Upper lobe of right lung (tissue), 1 donor: ENCODE measurements around the gene SLC39A11. TPM values are rescaled to one million over a fixed set of nuclear protein-coding genes. Genes with fewer than 3 reads are reported as not detected.

Experiments
- ATAC-seq: fragments of 200-7000 bp; cut with Tn5 transposase; one replicate; pipeline ENCODE4 v1.9.1; 2020; ENCODE audit warnings: mild to moderate bottlenecking, moderate library complexity
- DNase-seq: peaks from one replicate; pipeline ENCODE4 v3.0.0-alpha.2; 2020
- H3K27ac ChIP-seq: fragments of 200-600 bp; one replicate; pipeline ENCODE4 v1.8.0; 2022
- H3K27me3 ChIP-seq: fragments of 200-600 bp; one replicate; pipeline ENCODE4 v1.8.0; 2022; ENCODE audit warnings: mild to moderate bottlenecking
- H3K36me3 ChIP-seq: fragments of 200-600 bp; one replicate; pipeline ENCODE4 v1.8.0; 2022
- H3K4me1 ChIP-seq: fragments of 200-600 bp; one replicate; pipeline ENCODE4 v1.8.0; 2022
- H3K4me3 ChIP-seq: fragments of 200-600 bp; one replicate; pipeline ENCODE4 v1.8.0; 2022; ENCODE audit warnings: mild to moderate bottlenecking
- H3K9me3 ChIP-seq: fragments of 200-600 bp; one replicate; pipeline ENCODE4 v1.8.0; 2022
- intact Hi-C: fragments of 100-400 bp; cut with DNase I; formaldehyde crosslinking; loops from one replicate; pipeline ENCODE4 v1.11.0; 2022
- total RNA-seq: library from RNA; stranded (reverse); fragmentation: NEBNext Ultra II Directional; extraction: Animal tissue kit (Norgen Biotek cat#: 25700); gene quantifications from one replicate; pipeline ENCODE4 v1.2.1, GENCODE V29; 2021
- TF ChIP-seq, protein P1 (sequence below): fragments of 200-600 bp; IDR thresholded peaks from one replicate; pipeline ENCODE4 v1.8.0; 2022; ENCODE audit warnings: antibody characterized with exemption
- donor health status: DM: no; HTN: yes; CAD: no; lungs with severe emphysema.

Gene SLC39A11
- total RNA-seq, 1 donor from 2014 or later = 33.7 TPM

DNA sequence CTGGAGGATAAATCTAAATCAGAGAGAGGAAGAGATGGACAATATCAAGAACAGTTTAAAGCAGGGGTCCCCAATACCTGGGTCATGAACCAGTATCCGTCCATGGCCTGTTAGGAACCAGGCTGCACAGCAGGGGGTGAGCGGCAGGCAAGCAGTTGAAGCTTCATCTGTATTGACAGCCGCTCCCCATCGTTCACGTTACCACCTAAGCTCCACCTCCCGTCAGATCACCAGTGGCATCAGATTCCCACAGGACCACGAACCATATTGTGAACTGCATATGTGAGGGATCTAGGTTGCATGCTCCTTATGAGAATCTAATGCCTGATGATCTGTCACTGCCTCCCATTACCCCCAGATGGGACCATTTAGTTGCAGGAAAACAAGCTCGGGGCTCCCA is 226.5 kb downstream of the SLC39A11 start:
- Histone ChIP-seq H3K27ac (no peak overlapping the region), H3K36me3 (no peaks in the 10 kb centered on the region), H3K4me1 (no peaks in the 10 kb centered on the region), H3K27me3 (no peaks in the 10 kb centered on the region), H3K4me3 (no peak overlapping the region), H3K9me3 (no peaks in the 10 kb centered on the region)
- ATAC-seq (no peak), DNase-seq (no peak)
- intact Hi-C loops = no loop called here
- TF ChIP-seq, protein P1, sequence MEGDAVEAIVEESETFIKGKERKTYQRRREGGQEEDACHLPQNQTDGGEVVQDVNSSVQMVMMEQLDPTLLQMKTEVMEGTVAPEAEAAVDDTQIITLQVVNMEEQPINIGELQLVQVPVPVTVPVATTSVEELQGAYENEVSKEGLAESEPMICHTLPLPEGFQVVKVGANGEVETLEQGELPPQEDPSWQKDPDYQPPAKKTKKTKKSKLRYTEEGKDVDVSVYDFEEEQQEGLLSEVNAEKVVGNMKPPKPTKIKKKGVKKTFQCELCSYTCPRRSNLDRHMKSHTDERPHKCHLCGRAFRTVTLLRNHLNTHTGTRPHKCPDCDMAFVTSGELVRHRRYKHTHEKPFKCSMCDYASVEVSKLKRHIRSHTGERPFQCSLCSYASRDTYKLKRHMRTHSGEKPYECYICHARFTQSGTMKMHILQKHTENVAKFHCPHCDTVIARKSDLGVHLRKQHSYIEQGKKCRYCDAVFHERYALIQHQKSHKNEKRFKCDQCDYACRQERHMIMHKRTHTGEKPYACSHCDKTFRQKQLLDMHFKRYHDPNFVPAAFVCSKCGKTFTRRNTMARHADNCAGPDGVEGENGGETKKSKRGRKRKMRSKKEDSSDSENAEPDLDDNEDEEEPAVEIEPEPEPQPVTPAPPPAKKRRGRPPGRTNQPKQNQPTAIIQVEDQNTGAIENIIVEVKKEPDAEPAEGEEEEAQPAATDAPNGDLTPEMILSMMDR = no peak

DNA sequence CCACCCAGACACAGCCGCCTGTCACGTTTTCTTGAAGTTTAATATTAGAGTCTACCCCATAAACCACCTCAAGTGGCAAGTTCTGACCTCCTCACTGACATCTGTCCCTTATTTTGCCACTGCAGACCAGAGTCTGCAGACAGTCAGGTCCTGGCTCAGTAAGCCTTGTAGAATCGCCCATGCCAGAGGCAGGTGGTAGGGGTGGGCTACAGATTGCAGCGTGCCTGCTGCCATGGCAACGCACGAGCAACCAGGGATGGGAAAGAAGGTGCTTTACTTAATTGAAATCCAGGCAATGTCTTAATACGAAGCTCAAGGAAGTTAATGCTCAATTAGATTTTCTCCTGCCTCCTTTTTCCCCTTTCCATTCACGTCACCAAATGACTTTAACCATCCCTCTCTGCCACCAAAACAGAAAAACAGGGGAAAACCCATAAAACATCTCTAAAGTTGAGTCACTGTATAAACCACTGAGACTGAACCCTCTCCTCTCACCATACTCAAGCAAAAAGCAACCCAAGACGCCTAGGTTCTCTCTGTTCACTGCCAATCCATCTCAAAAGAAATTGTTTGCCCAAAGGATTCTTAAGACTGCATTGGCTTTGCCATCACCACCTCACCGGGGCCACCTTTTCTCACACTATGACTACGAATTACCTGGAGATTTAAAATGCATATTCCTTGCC is 228.8 kb downstream of the SLC39A11 start:
- Histone ChIP-seq H3K36me3 (no peaks in the 10 kb centered on the region), H3K27ac (no peak overlapping the region), H3K9me3 (no peaks in the 10 kb centered on the region), H3K27me3 (no peaks in the 10 kb centered on the region), H3K4me1 (no peaks in the 10 kb centered on the region), H3K4me3 (no peak overlapping the region)
- ATAC-seq = no peak
- TF ChIP-seq, protein P1 = no peak
- intact Hi-C loops = no loop called here
- DNase-seq = no peak

DNA sequence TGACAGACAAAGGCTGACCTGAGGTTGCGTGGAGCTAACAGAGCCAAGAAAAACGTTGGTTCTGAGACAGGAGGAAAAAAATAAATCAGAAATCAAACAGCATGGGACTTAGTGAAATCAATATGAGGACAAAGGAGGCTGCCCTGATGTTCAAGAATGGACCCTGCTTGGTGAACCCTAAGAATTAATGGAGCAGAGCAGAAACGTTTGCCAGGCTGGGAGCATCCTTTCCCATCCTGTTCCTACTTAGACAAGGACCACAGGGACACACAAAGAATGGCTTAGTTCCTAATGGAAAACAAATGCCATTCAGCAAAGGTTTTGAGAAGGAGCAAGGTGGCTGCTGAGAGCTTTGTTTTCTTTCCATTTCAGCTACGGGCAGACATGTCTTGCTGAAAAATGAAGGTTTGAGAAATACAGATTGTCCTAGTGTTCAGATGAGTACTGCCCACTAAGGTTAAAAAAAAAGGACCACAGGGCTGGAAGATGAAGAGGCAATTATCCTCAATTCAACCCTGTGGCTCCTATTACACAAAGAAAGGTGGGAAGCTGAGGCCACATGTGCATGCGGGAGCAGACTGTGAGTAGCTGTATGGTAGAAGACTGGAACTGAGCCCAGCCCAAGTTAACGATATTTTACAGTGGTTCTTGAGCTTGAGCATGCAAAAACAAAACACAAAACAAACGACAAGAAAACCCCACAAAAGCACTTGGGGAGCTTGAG is 230.1 kb downstream of the SLC39A11 start:
- intact Hi-C loops = no loop called here
- TF ChIP-seq, protein P1 = no peak
- DNase-seq (no peak), ATAC-seq (no peak)
- H3K27ac ChIP-seq = no peak overlapping the region
- H3K36me3 ChIP-seq = no peaks in the 10 kb centered on the region
- H3K9me3 ChIP-seq = no peaks in the 10 kb centered on the region
- no peaks in the 10 kb centered on the region for H3K4me1 ChIP-seq
- no peaks in the 10 kb centered on the region for H3K27me3 ChIP-seq
- no peak overlapping the region for H3K4me3 ChIP-seq

DNA sequence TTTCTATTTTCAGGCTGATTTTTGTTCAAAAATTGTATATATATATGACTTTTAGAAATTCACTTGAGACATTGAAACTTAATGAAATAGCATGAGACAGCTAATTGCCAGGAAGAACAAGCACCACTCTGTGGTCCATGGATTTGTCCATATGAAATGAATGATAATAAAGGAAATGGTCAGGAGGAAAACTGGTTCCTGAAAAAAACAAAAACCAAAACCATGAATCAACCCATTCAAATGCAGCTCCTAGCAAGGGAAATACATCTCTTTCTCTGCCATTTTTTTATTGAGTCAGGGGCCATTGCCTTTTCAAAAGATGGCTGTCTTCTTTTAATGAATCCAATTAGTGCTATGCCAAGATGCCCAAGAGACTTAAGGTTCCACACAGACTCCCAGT is 230.7 kb downstream of the SLC39A11 start:
- Histone ChIP-seq H3K27me3 (no peaks in the 10 kb centered on the region), H3K36me3 (no peaks in the 10 kb centered on the region), H3K4me1 (no peaks in the 10 kb centered on the region), H3K9me3 (no peaks in the 10 kb centered on the region), H3K4me3 (no peak overlapping the region), H3K27ac (no peak overlapping the region)
- ATAC-seq = no peak
- DNase-seq = no peak
- TF ChIP-seq, protein P1 = no peak
- intact Hi-C loops = no loop called here

DNA sequence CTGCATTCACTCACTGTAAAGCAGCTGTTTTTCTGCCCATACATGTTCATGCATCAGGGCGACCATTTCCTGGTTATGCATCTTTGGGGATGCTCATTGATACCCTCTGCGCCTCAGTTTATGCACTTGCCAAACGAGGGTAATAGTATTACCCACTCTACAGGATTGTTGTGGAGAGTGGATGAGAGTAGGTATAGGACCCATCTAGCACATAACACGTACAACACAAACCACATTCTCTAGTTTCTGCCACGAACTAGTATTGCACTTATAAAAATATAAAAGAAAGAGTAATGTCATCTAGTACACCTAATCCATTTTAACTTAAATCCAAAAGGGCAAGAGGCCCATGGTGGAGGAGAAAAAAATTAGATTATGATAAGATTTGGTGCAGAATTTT is 231.7 kb downstream of the SLC39A11 start:
- no peak overlapping the region for H3K4me3 ChIP-seq
- intact Hi-C loops = no loop called here
- no peaks in the 10 kb centered on the region for H3K36me3 ChIP-seq
- TF ChIP-seq, protein P1 = no peak
- H3K27ac ChIP-seq = no peak overlapping the region
- H3K4me1 ChIP-seq = no peaks in the 10 kb centered on the region
- H3K9me3 ChIP-seq = no peaks in the 10 kb centered on the region
- no peak for ATAC-seq
- no peaks in the 10 kb centered on the region for H3K27me3 ChIP-seq
- no peak for DNase-seq
